Ascending aorta (tissue), 2 donors: ENCODE results near the gene PRR11. TPM values are rescaled to one million over a fixed set of nuclear protein-coding genes. Genes with fewer than 3 reads are reported as not detected.

Experiments used
- DNase-seq, 2 donors: peaks; one replicate each; pipeline ENCODE4 v3.0.0-alpha.2; 2019; ENCODE audit warnings: low spot score in 2 of 2
- H3K27ac ChIP-seq, 2 donors: fragments of 200-600 bp; sonication (generic); one replicate each; pipeline ENCODE4 v1.5.1; 2016 to 2017; ENCODE audit warnings: mild to moderate bottlenecking in 1 of 2
- H3K27me3 ChIP-seq: fragments of 200-600 bp; sonication (generic); one replicate; pipeline ENCODE4 v1.5.1; 2017
- H3K36me3 ChIP-seq, 2 donors: fragments of 200-600 bp; sonication (generic); one replicate each; pipeline ENCODE4 v1.5.1; 2016
- H3K4me1 ChIP-seq, 2 donors: fragments of 200-600 bp; sonication (generic); one replicate each; pipeline ENCODE4 v1.5.1; 2016 to 2017; ENCODE audit warnings: mild to moderate bottlenecking in 1 of 2
- H3K4me3 ChIP-seq, 2 donors: fragments of 200-600 bp; sonication (generic); one replicate each; pipeline ENCODE4 v1.5.1; 2016 to 2017; ENCODE audit warnings: mild to moderate bottlenecking in 1 of 2
- H3K9me3 ChIP-seq, 2 donors: fragments of 200-600 bp; sonication (generic); one replicate each; pipeline ENCODE4 v1.5.1; 2016
- CTCF ChIP-seq, 3 experiments: fragments of 200-600 bp in 2 of 3; fragments of 450-650 bp in 1 of 3; sonication (generic) in 2 of 3; IDR thresholded peaks; one replicate each; pipeline ENCODE4 v1.5.1; 2016 to 2019; ENCODE audit warnings: antibody characterized with exemption in 3 of 3, mild to moderate bottlenecking in 1 of 3, moderate library complexity in 1 of 3
- intact Hi-C: fragments of 100-400 bp; cut with DNase I; formaldehyde crosslinking; loops from one replicate; pipeline ENCODE4 v1.15.1; 2023
- total RNA-seq: library from RNA; depleted of rRNA; stranded (reverse); fragments of >200 nt; gene quantifications from one replicate; pipeline ENCODE4 v1.1.0, GENCODE V29; 2016

Gene PRR11
- total RNA-seq, 1 donor from 2014 or later: 0.11 TPM

GRCh38 chr17:59190806-59191205 is 35.3 kb downstream of the PRR11 start:
- Histone ChIP-seq H3K9me3 (no peaks in the 10 kb centered on the region), H3K27me3 (no peaks in the 10 kb centered on the region), H3K36me3 (no peaks in the 10 kb centered on the region), H3K4me3 (no peak overlapping the region), H3K4me1 (no peaks in the 10 kb centered on the region), H3K27ac (no peak overlapping the region)
- TF ChIP-seq CTCF (IDR thresholded peaks at IDR 0.05): no peak
- intact Hi-C loops: no loop called here
- no peak for DNase-seq

GRCh38 chr17:59193336-59193862 is 37.9 kb downstream of the PRR11 start:
- no peaks in the 10 kb centered on the region for H3K27me3 ChIP-seq
- no peaks in the 10 kb centered on the region for H3K4me1 ChIP-seq
- H3K4me3 ChIP-seq: no peak overlapping the region
- no peaks in the 10 kb centered on the region for H3K36me3 ChIP-seq
- DNase-seq: no peak
- no peaks in the 10 kb centered on the region for H3K9me3 ChIP-seq
- H3K27ac ChIP-seq: no peak overlapping the region
- no peak for TF ChIP-seq CTCF (IDR thresholded peaks at IDR 0.05)
- intact Hi-C loops: no loop called here

- no peak for TF ChIP-seq CTCF (IDR thresholded peaks at IDR 0.05)
- Histone ChIP-seq H3K9me3 (no peaks in the 10 kb centered on the region), H3K27me3 (no peaks in the 10 kb centered on the region), H3K4me1 (no peaks in the 10 kb centered on the region), H3K36me3 (no peaks in the 10 kb centered on the region), H3K4me3 (no peak overlapping the region), H3K27ac (no peak overlapping the region)
- no peak for DNase-seq
- intact Hi-C loops: no loop called here
Observed at GRCh38 chr17:59199398-59199797, 43.9 kb downstream of the PRR11 start.

GRCh38 chr17:59202320-59202719 is 46.8 kb downstream of the PRR11 start:
- intact Hi-C loops: no loop called here
- no peaks in the 10 kb centered on the region for H3K4me1 ChIP-seq
- no peaks in the 10 kb centered on the region for H3K9me3 ChIP-seq
- TF ChIP-seq CTCF (IDR thresholded peaks at IDR 0.05): no peak
- H3K36me3 ChIP-seq: no peaks in the 10 kb centered on the region
- no peak for DNase-seq
- H3K27me3 ChIP-seq: no peaks in the 10 kb centered on the region
- H3K27ac ChIP-seq: no peak overlapping the region
- H3K4me3 ChIP-seq: no peak overlapping the region

- Histone ChIP-seq H3K4me3 (peak overlapping the region in 1 of 2 donors; percentile 84), H3K36me3 (peaks cover under 1 to 7% of the 10 kb centered on the region in 2 donors), H3K4me1 (no peaks in the 10 kb centered on the region), H3K27me3 (no peaks in the 10 kb centered on the region), H3K9me3 (no peaks in the 10 kb centered on the region), H3K27ac (no peak overlapping the region)
- DNase-seq: no peak
- intact Hi-C loops: loop anchor here (10.0 kb wide), 1 partner anchor 695 kb away; no protein-coding TSS in a partner anchor
- no peak for TF ChIP-seq CTCF (IDR thresholded peaks at IDR 0.05)
Observed at GRCh38 chr17:59219370-59219769, 63.8 kb downstream of the PRR11 start.

- peaks cover 0 to under 1% of the 10 kb centered on the region in 2 donors for H3K36me3 ChIP-seq
- intact Hi-C loops: loop anchor here (10.0 kb wide), 2 partner anchors 225 to 695 kb away; no protein-coding TSS in a partner anchor
- TF ChIP-seq CTCF (IDR thresholded peaks at IDR 0.05): no peak
- no peaks in the 10 kb centered on the region for H3K9me3 ChIP-seq
- H3K27ac ChIP-seq: no peak overlapping the region
- H3K4me3 ChIP-seq: peak overlapping the region; percentile 78 to 84
- DNase-seq: no peak
- H3K4me1 ChIP-seq: no peaks in the 10 kb centered on the region
- H3K27me3 ChIP-seq: no peaks in the 10 kb centered on the region
Observed at GRCh38 chr17:59219992-59220327, 64.4 kb downstream of the PRR11 start.
